Stomach (tissue), 4 donors: ENCODE measurements around the gene CHRNB1.

Source experiments
- POLR2AphosphoS5 ChIP-seq, 3 donors: sonication (generic); formaldehyde crosslinking; IDR thresholded peaks; one replicate each; pipeline ENCODE4 v1.6.1; 2016; ENCODE audit warnings: antibody characterized with exemption in 3 of 3
- TF ChIP-seq, protein P1 (sequence below), 7 experiments: fragments of 450-650 bp in 4 of 7; fragments of 200-600 bp in 3 of 7; sonication (generic) in 3 of 7; IDR thresholded peaks; one replicate each; pipeline ENCODE4 v1.5.1; 2016 to 2019; ENCODE audit warnings: antibody characterized with exemption in 7 of 7, control low read depth in 2 of 7, mild to moderate bottlenecking in 1 of 7

DNA sequence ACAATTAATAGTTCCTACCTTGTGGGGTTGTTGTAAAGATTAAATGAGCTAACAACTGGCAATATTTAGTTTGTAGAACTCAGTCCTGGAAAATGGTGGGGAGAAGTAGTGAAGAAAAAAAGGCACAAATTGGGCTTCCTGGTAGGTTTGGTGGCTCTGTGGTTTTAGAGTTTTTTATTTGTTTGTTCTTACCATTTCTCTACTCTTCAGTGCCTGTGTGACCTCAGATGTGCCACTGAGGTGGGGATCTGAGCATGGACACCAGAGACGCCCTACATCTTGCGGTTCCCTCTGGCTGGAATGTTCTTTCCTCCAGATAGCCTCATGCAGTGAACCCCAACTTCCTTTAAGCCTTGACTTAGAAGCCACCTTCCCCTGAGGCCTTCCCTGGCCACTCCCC, 26.9 kb downstream of the CHRNB1 start:
- TF ChIP-seq, protein P1, sequence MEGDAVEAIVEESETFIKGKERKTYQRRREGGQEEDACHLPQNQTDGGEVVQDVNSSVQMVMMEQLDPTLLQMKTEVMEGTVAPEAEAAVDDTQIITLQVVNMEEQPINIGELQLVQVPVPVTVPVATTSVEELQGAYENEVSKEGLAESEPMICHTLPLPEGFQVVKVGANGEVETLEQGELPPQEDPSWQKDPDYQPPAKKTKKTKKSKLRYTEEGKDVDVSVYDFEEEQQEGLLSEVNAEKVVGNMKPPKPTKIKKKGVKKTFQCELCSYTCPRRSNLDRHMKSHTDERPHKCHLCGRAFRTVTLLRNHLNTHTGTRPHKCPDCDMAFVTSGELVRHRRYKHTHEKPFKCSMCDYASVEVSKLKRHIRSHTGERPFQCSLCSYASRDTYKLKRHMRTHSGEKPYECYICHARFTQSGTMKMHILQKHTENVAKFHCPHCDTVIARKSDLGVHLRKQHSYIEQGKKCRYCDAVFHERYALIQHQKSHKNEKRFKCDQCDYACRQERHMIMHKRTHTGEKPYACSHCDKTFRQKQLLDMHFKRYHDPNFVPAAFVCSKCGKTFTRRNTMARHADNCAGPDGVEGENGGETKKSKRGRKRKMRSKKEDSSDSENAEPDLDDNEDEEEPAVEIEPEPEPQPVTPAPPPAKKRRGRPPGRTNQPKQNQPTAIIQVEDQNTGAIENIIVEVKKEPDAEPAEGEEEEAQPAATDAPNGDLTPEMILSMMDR (IDR thresholded peaks at IDR 0.05), result no peak
- TF ChIP-seq POLR2AphosphoS5 (IDR thresholded peaks at IDR 0.05), result no peak
